CD14-positive monocyte (primary cell): Measurements from ENCODE around the gene FRMD4A. TPM values are rescaled to one million over a fixed set of nuclear protein-coding genes. Genes with fewer than 3 reads are reported as not detected.

Experiments used
- DNase-seq, 3 donors: peaks; one replicate each; pipeline ENCODE4 v3.0.0-alpha.2; 2011 to 2022
- H2AFZ ChIP-seq: 2 replicates; pipeline ENCODE4 v1.6.0; 2012; ENCODE audit warnings: mild to moderate bottlenecking, low read depth, low read length, inconsistent platforms; ENCODE audit not compliant: insufficient read depth, poor library complexity, severe bottlenecking
- H3K27ac ChIP-seq, 2 donors: 1 replicate in 1 of 2; 2 replicates in 1 of 2; pipeline ENCODE4 v1.5.1; 2012 to 2013; ENCODE audit warnings: low read length in 2 of 2, control low read depth in 1 of 2, inconsistent platforms in 1 of 2, low read depth in 1 of 2, mild to moderate bottlenecking in 1 of 2
- H3K27me3 ChIP-seq, 2 donors: one replicate each; pipeline versions ENCODE4 v1.6.0 to v1.6.1; 2011 to 2013; ENCODE audit warnings: low read length in 2 of 2; ENCODE audit not compliant: control insufficient read depth in 2 of 2, insufficient read depth in 2 of 2
- H3K36me3 ChIP-seq, 2 donors: replicated peaks in 1 of 2; 1 replicate in 1 of 2; 2 replicates in 1 of 2; pipeline versions ENCODE4 v1.5.1 to v1.6.1; 2012 to 2013; ENCODE audit warnings: low read length in 2 of 2, control low read depth in 1 of 2, inconsistent platforms in 1 of 2, mild to moderate bottlenecking in 1 of 2; ENCODE audit not compliant: insufficient read depth in 2 of 2, control insufficient read depth in 1 of 2
- H3K4me1 ChIP-seq, 2 donors: 1 replicate in 1 of 2; 2 replicates in 1 of 2; pipeline versions ENCODE4 v1.5.1 to v1.6.1; 2012 to 2013; ENCODE audit warnings: low read length in 2 of 2, control low read depth in 1 of 2, inconsistent platforms in 1 of 2, mild to moderate bottlenecking in 1 of 2, moderate library complexity in 1 of 2; ENCODE audit not compliant: insufficient read depth in 2 of 2, control insufficient read depth in 1 of 2
- H3K4me2 ChIP-seq: replicated peaks from 2 replicates; pipeline ENCODE3; 2012; ENCODE audit warnings: low read length, moderate library complexity, mild to moderate bottlenecking; ENCODE audit not compliant: poor library complexity, severe bottlenecking; ENCODE audit errors: extremely low read depth
- H3K4me3 ChIP-seq, 3 experiments: fragments of 200-600 bp in 1 of 3; sonication (generic) in 1 of 3; replicated peaks in 1 of 3; 1 replicate in 2 of 3; 2 replicates in 1 of 3; pipeline ENCODE4 v1.5.1; 2011 to 2013; ENCODE audit warnings: low read length in 3 of 3, mild to moderate bottlenecking in 3 of 3, control low read depth in 2 of 3, low read depth in 2 of 3, inconsistent platforms in 1 of 3, moderate library complexity in 1 of 3
- H3K79me2 ChIP-seq: 2 replicates; pipeline ENCODE4 v1.6.0; 2012; ENCODE audit warnings: mild to moderate bottlenecking, control low read depth, inconsistent platforms, low read length, moderate library complexity; ENCODE audit not compliant: insufficient read depth
- H3K9ac ChIP-seq: 2 replicates; pipeline ENCODE4 v1.6.0; 2017; ENCODE audit warnings: low read length, mild to moderate bottlenecking; ENCODE audit not compliant: insufficient read depth, poor library complexity, severe bottlenecking
- H3K9me3 ChIP-seq, 2 donors: replicated peaks in 1 of 2; 1 replicate in 1 of 2; 2 replicates in 1 of 2; pipeline versions ENCODE4 v1.5.1 to v1.6.1; 2012 to 2013; ENCODE audit warnings: low read length in 2 of 2, control low read depth in 1 of 2; ENCODE audit not compliant: control insufficient read depth in 1 of 2, insufficient read depth in 1 of 2
- H4K20me1 ChIP-seq: 2 replicates; pipeline ENCODE4 v1.6.0; 2012; ENCODE audit warnings: mild to moderate bottlenecking, low read length, control low read depth, moderate library complexity; ENCODE audit not compliant: insufficient read depth
- H3K27ac Mint-ChIP-seq, 7 donors: one replicate each; pipeline ENCODE4 v1.8.0; 2020; ENCODE audit warnings: mild to moderate bottlenecking in 7 of 7, mixed read lengths in 7 of 7, moderate library complexity in 6 of 7, inconsistent platforms in 2 of 7
- H3K27me3 Mint-ChIP-seq, 3 donors: one replicate each; pipeline ENCODE4 v1.8.0; 2021 to 2022; ENCODE audit warnings: low read depth in 3 of 3, mild to moderate bottlenecking in 3 of 3, mixed read lengths in 3 of 3, moderate library complexity in 3 of 3, inconsistent platforms in 1 of 3
- H3K36me3 Mint-ChIP-seq, 2 donors: one replicate each; pipeline ENCODE4 v1.8.0; 2020; ENCODE audit warnings: mixed read lengths in 2 of 2, inconsistent platforms in 1 of 2, mild to moderate bottlenecking in 1 of 2
- H3K4me1 Mint-ChIP-seq: one replicate; pipeline ENCODE4 v1.8.0; 2020; ENCODE audit warnings: mild to moderate bottlenecking, mixed read lengths
- H3K4me3 Mint-ChIP-seq, 2 donors: one replicate each; pipeline ENCODE4 v1.8.0; 2020; ENCODE audit warnings: mild to moderate bottlenecking in 2 of 2, mixed read lengths in 2 of 2, moderate library complexity in 1 of 2
- H3K9me3 Mint-ChIP-seq, 7 donors: one replicate each; pipeline ENCODE4 v1.8.0; 2020 to 2022; ENCODE audit warnings: mixed read lengths in 7 of 7, mild to moderate bottlenecking in 6 of 7, moderate library complexity in 6 of 7, inconsistent platforms in 2 of 7
- WGBS: methylation state at CpG from one replicate; pipeline ENCODE4 v1.1.5; 2013; ENCODE audit warnings: missing lambda C conversion rate; ENCODE audit not compliant: insufficient coverage; 5-methylcytosine and 5-hydroxymethylcytosine counted together
- intact Hi-C, 2 donors: fragments of 100-400 bp; cut with micrococcal nuclease; formaldehyde crosslinking; loops; one replicate each; pipeline versions ENCODE4 v1.15.0 to v1.15.1; 2023
- polyA plus RNA-seq, 3 donors: library from polyadenylated mRNA; depleted of rRNA in 1 of 3; unstranded in 2 of 3; stranded (reverse) in 1 of 3; fragments of 300-500 nt in 2 of 3; fragments of >200 nt in 1 of 3; fragmentation: Illumina TruSeq in 2 of 3; gene quantifications; 1 replicate in 2 of 3; 2 replicates in 1 of 3; pipeline ENCODE4 v1.2.3, GENCODE V29; 2012 to 2021
- TF ChIP-seq, protein P1 (sequence below): fragments of 200-600 bp; IDR thresholded peaks from one replicate; pipeline ENCODE4 v1.8.0; 2022; ENCODE audit warnings: antibody characterized with exemption, mild to moderate bottlenecking

Gene FRMD4A
- polyA plus RNA-seq, 3 donors = 0.12 TPM; not detected in 2

GRCh38 chr10:14350006-14350405 is 19.3 kb upstream of the FRMD4A start:
- Histone ChIP-seq H3K4me2 (no peak overlapping the region), H3K9ac (no peak overlapping the region), H3K4me1 (no peaks in the 10 kb centered on the region), H4K20me1 (no peaks in the 10 kb centered on the region), H2AFZ (no peak overlapping the region), H3K27me3 (peaks cover 0 to 2% of the 10 kb centered on the region in 2 donors), H3K4me3 (no peak overlapping the region), H3K27ac (no peak overlapping the region), H3K79me2 (no peaks in the 10 kb centered on the region), H3K9me3 (no peaks in the 10 kb centered on the region), H3K36me3 (no peaks in the 10 kb centered on the region)
- no peaks in the 10 kb centered on the region for H3K36me3 Mint-ChIP-seq
- TF ChIP-seq, protein P1, sequence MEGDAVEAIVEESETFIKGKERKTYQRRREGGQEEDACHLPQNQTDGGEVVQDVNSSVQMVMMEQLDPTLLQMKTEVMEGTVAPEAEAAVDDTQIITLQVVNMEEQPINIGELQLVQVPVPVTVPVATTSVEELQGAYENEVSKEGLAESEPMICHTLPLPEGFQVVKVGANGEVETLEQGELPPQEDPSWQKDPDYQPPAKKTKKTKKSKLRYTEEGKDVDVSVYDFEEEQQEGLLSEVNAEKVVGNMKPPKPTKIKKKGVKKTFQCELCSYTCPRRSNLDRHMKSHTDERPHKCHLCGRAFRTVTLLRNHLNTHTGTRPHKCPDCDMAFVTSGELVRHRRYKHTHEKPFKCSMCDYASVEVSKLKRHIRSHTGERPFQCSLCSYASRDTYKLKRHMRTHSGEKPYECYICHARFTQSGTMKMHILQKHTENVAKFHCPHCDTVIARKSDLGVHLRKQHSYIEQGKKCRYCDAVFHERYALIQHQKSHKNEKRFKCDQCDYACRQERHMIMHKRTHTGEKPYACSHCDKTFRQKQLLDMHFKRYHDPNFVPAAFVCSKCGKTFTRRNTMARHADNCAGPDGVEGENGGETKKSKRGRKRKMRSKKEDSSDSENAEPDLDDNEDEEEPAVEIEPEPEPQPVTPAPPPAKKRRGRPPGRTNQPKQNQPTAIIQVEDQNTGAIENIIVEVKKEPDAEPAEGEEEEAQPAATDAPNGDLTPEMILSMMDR = no peak
- no peaks in the 10 kb centered on the region for H3K9me3 Mint-ChIP-seq
- H3K4me3 Mint-ChIP-seq = no peak overlapping the region
- 97% methylated on average over 3 of the region's 4 CpGs for WGBS
- intact Hi-C loops = no loop called here
- no peaks in the 10 kb centered on the region for H3K4me1 Mint-ChIP-seq
- no peak overlapping the region for H3K27ac Mint-ChIP-seq
- peaks cover 2 to 24% (median 3%) of the 10 kb centered on the region in 3 donors for H3K27me3 Mint-ChIP-seq
- DNase-seq = no peak

DNA sequence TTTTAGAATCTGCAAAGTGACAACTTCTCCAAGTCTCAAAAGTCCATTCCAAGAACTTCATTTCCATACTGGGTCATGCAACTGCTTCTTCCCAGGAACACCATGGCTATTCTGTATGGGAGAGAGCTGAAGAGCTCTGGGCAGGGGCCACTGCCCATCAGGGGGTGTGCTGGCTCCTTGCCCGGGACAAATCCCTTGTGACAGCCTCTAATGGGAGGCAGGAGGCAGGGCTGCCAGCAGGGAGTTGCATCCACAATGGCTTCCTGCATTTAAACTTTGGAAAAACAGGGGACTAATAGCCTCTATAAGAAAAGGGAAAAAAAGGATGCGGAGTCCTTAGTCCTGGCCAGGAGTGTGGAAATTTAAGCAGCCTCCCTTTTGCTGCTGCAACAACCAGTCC is 18.4 kb upstream of the FRMD4A start:
- Mint-ChIP-seq H3K27me3 (peaks cover 2 to 24% (median 3%) of the 10 kb centered on the region in 3 donors), H3K4me3 (no peak overlapping the region), H3K36me3 (no peaks in the 10 kb centered on the region), H3K27ac (no peak overlapping the region), H3K4me1 (no peaks in the 10 kb centered on the region), H3K9me3 (no peaks in the 10 kb centered on the region)
- TF ChIP-seq, protein P1 = no peak
- WGBS = 60% methylated on average over 1 of the region's 2 CpGs
- DNase-seq = no peak
- no peaks in the 10 kb centered on the region for H3K79me2 ChIP-seq
- H3K9me3 ChIP-seq = no peaks in the 10 kb centered on the region
- no peak overlapping the region for H2AFZ ChIP-seq
- H3K4me2 ChIP-seq = no peak overlapping the region
- intact Hi-C loops = no loop called here
- H4K20me1 ChIP-seq = no peaks in the 10 kb centered on the region
- no peak overlapping the region for H3K9ac ChIP-seq
- no peaks in the 10 kb centered on the region for H3K36me3 ChIP-seq
- H3K4me1 ChIP-seq = no peaks in the 10 kb centered on the region
- H3K4me3 ChIP-seq = no peak overlapping the region
- peaks cover 0 to 2% of the 10 kb centered on the region in 2 donors for H3K27me3 ChIP-seq
- no peak overlapping the region for H3K27ac ChIP-seq
